CD14-positive monocyte (primary cell): ENCODE results near the gene GLDC. TPM values are rescaled to one million over a fixed set of nuclear protein-coding genes. Genes with fewer than 3 reads are reported as not detected.

Experiments
- DNase-seq, 3 donors: peaks; one replicate each; pipeline ENCODE4 v3.0.0-alpha.2; 2011 to 2022
- H2AFZ ChIP-seq: 2 replicates; pipeline ENCODE4 v1.6.0; 2012; ENCODE audit warnings: mild to moderate bottlenecking, low read depth, low read length, inconsistent platforms; ENCODE audit not compliant: insufficient read depth, poor library complexity, severe bottlenecking
- H3K27ac ChIP-seq, 2 donors: 1 replicate in 1 of 2; 2 replicates in 1 of 2; pipeline ENCODE4 v1.5.1; 2012 to 2013; ENCODE audit warnings: low read length in 2 of 2, control low read depth in 1 of 2, inconsistent platforms in 1 of 2, low read depth in 1 of 2, mild to moderate bottlenecking in 1 of 2
- H3K27me3 ChIP-seq, 2 donors: one replicate each; pipeline versions ENCODE4 v1.6.0 to v1.6.1; 2011 to 2013; ENCODE audit warnings: low read length in 2 of 2; ENCODE audit not compliant: control insufficient read depth in 2 of 2, insufficient read depth in 2 of 2
- H3K36me3 ChIP-seq, 2 donors: replicated peaks in 1 of 2; 1 replicate in 1 of 2; 2 replicates in 1 of 2; pipeline versions ENCODE4 v1.5.1 to v1.6.1; 2012 to 2013; ENCODE audit warnings: low read length in 2 of 2, control low read depth in 1 of 2, inconsistent platforms in 1 of 2, mild to moderate bottlenecking in 1 of 2; ENCODE audit not compliant: insufficient read depth in 2 of 2, control insufficient read depth in 1 of 2
- H3K4me1 ChIP-seq, 2 donors: 1 replicate in 1 of 2; 2 replicates in 1 of 2; pipeline versions ENCODE4 v1.5.1 to v1.6.1; 2012 to 2013; ENCODE audit warnings: low read length in 2 of 2, control low read depth in 1 of 2, inconsistent platforms in 1 of 2, mild to moderate bottlenecking in 1 of 2, moderate library complexity in 1 of 2; ENCODE audit not compliant: insufficient read depth in 2 of 2, control insufficient read depth in 1 of 2
- H3K4me2 ChIP-seq: replicated peaks from 2 replicates; pipeline ENCODE3; 2012; ENCODE audit warnings: low read length, moderate library complexity, mild to moderate bottlenecking; ENCODE audit not compliant: poor library complexity, severe bottlenecking; ENCODE audit errors: extremely low read depth
- H3K4me3 ChIP-seq, 3 experiments: fragments of 200-600 bp in 1 of 3; sonication (generic) in 1 of 3; replicated peaks in 1 of 3; 1 replicate in 2 of 3; 2 replicates in 1 of 3; pipeline ENCODE4 v1.5.1; 2011 to 2013; ENCODE audit warnings: low read length in 3 of 3, mild to moderate bottlenecking in 3 of 3, control low read depth in 2 of 3, low read depth in 2 of 3, inconsistent platforms in 1 of 3, moderate library complexity in 1 of 3
- H3K79me2 ChIP-seq: 2 replicates; pipeline ENCODE4 v1.6.0; 2012; ENCODE audit warnings: mild to moderate bottlenecking, control low read depth, inconsistent platforms, low read length, moderate library complexity; ENCODE audit not compliant: insufficient read depth
- H3K9ac ChIP-seq: 2 replicates; pipeline ENCODE4 v1.6.0; 2017; ENCODE audit warnings: low read length, mild to moderate bottlenecking; ENCODE audit not compliant: insufficient read depth, poor library complexity, severe bottlenecking
- H3K9me3 ChIP-seq, 2 donors: replicated peaks in 1 of 2; 1 replicate in 1 of 2; 2 replicates in 1 of 2; pipeline versions ENCODE4 v1.5.1 to v1.6.1; 2012 to 2013; ENCODE audit warnings: low read length in 2 of 2, control low read depth in 1 of 2; ENCODE audit not compliant: control insufficient read depth in 1 of 2, insufficient read depth in 1 of 2
- H4K20me1 ChIP-seq: 2 replicates; pipeline ENCODE4 v1.6.0; 2012; ENCODE audit warnings: mild to moderate bottlenecking, low read length, control low read depth, moderate library complexity; ENCODE audit not compliant: insufficient read depth
- H3K27ac Mint-ChIP-seq, 7 donors: one replicate each; pipeline ENCODE4 v1.8.0; 2020; ENCODE audit warnings: mild to moderate bottlenecking in 7 of 7, mixed read lengths in 7 of 7, moderate library complexity in 6 of 7, inconsistent platforms in 2 of 7
- H3K27me3 Mint-ChIP-seq, 3 donors: one replicate each; pipeline ENCODE4 v1.8.0; 2021 to 2022; ENCODE audit warnings: low read depth in 3 of 3, mild to moderate bottlenecking in 3 of 3, mixed read lengths in 3 of 3, moderate library complexity in 3 of 3, inconsistent platforms in 1 of 3
- H3K36me3 Mint-ChIP-seq, 2 donors: one replicate each; pipeline ENCODE4 v1.8.0; 2020; ENCODE audit warnings: mixed read lengths in 2 of 2, inconsistent platforms in 1 of 2, mild to moderate bottlenecking in 1 of 2
- H3K4me1 Mint-ChIP-seq: one replicate; pipeline ENCODE4 v1.8.0; 2020; ENCODE audit warnings: mild to moderate bottlenecking, mixed read lengths
- H3K4me3 Mint-ChIP-seq, 2 donors: one replicate each; pipeline ENCODE4 v1.8.0; 2020; ENCODE audit warnings: mild to moderate bottlenecking in 2 of 2, mixed read lengths in 2 of 2, moderate library complexity in 1 of 2
- H3K9me3 Mint-ChIP-seq, 7 donors: one replicate each; pipeline ENCODE4 v1.8.0; 2020 to 2022; ENCODE audit warnings: mixed read lengths in 7 of 7, mild to moderate bottlenecking in 6 of 7, moderate library complexity in 6 of 7, inconsistent platforms in 2 of 7
- WGBS: methylation state at CpG from one replicate; pipeline ENCODE4 v1.1.5; 2013; ENCODE audit warnings: missing lambda C conversion rate; ENCODE audit not compliant: insufficient coverage; 5-methylcytosine and 5-hydroxymethylcytosine counted together
- intact Hi-C, 2 donors: fragments of 100-400 bp; cut with micrococcal nuclease; formaldehyde crosslinking; loops; one replicate each; pipeline versions ENCODE4 v1.15.0 to v1.15.1; 2023
- polyA plus RNA-seq, 3 donors: library from polyadenylated mRNA; depleted of rRNA in 1 of 3; unstranded in 2 of 3; stranded (reverse) in 1 of 3; fragments of 300-500 nt in 2 of 3; fragments of >200 nt in 1 of 3; fragmentation: Illumina TruSeq in 2 of 3; gene quantifications; 1 replicate in 2 of 3; 2 replicates in 1 of 3; pipeline ENCODE4 v1.2.3, GENCODE V29; 2012 to 2021
- TF ChIP-seq, protein P1 (sequence below): fragments of 200-600 bp; IDR thresholded peaks from one replicate; pipeline ENCODE4 v1.8.0; 2022; ENCODE audit warnings: antibody characterized with exemption, mild to moderate bottlenecking

GLDC gene
- polyA plus RNA-seq, 3 donors: not detected

- TF ChIP-seq, protein P1, sequence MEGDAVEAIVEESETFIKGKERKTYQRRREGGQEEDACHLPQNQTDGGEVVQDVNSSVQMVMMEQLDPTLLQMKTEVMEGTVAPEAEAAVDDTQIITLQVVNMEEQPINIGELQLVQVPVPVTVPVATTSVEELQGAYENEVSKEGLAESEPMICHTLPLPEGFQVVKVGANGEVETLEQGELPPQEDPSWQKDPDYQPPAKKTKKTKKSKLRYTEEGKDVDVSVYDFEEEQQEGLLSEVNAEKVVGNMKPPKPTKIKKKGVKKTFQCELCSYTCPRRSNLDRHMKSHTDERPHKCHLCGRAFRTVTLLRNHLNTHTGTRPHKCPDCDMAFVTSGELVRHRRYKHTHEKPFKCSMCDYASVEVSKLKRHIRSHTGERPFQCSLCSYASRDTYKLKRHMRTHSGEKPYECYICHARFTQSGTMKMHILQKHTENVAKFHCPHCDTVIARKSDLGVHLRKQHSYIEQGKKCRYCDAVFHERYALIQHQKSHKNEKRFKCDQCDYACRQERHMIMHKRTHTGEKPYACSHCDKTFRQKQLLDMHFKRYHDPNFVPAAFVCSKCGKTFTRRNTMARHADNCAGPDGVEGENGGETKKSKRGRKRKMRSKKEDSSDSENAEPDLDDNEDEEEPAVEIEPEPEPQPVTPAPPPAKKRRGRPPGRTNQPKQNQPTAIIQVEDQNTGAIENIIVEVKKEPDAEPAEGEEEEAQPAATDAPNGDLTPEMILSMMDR: no peak
- Mint-ChIP-seq H3K27ac (no peak overlapping the region), H3K27me3 (peaks cover 0 to 5% (median 2%) of the 10 kb centered on the region in 3 donors), H3K9me3 (peaks cover 0 to 2% (median 0%) of the 10 kb centered on the region in 7 donors), H3K4me3 (no peak overlapping the region), H3K4me1 (peaks cover 4% of the 10 kb centered on the region), H3K36me3 (no peaks in the 10 kb centered on the region)
- Histone ChIP-seq H2AFZ (no peak overlapping the region), H3K4me1 (peaks cover 3 to 4% of the 10 kb centered on the region in 2 donors), H3K79me2 (no peaks in the 10 kb centered on the region), H3K9me3 (no peaks in the 10 kb centered on the region), H3K36me3 (no peaks in the 10 kb centered on the region), H3K27me3 (no peaks in the 10 kb centered on the region), H4K20me1 (no peaks in the 10 kb centered on the region), H3K27ac (no peak overlapping the region), H3K9ac (no peak overlapping the region), H3K4me3 (no peak overlapping the region), H3K4me2 (no peak overlapping the region)
- WGBS: 77% methylated on average over 4 of the region's 9 CpGs
- intact Hi-C loops: no loop called here
- DNase-seq: no peak
These were observed 87.5 kb downstream of the GLDC start for GRCh38 chr9:6557883-6558616.

- H3K4me1 ChIP-seq: no peaks in the 10 kb centered on the region
- no peaks in the 10 kb centered on the region for H3K9me3 ChIP-seq
- H3K9ac ChIP-seq: no peak overlapping the region
- H2AFZ ChIP-seq: no peak overlapping the region
- no peaks in the 10 kb centered on the region for H3K79me2 ChIP-seq
- no peak for DNase-seq
- H3K4me2 ChIP-seq: no peak overlapping the region
- Mint-ChIP-seq H3K27me3 (peaks cover 0 to 5% (median 2%) of the 10 kb centered on the region in 3 donors), H3K27ac (no peak overlapping the region), H3K9me3 (peaks cover 0 to 2% (median 0%) of the 10 kb centered on the region in 7 donors), H3K4me3 (no peak overlapping the region), H3K4me1 (no peaks in the 10 kb centered on the region), H3K36me3 (no peaks in the 10 kb centered on the region)
- H3K27ac ChIP-seq: no peak overlapping the region
- no peaks in the 10 kb centered on the region for H3K27me3 ChIP-seq
- 100% methylated on average over 1 of the region's 1 CpG for WGBS
- H3K4me3 ChIP-seq: no peak overlapping the region
- TF ChIP-seq, protein P1: no peak
- no peaks in the 10 kb centered on the region for H3K36me3 ChIP-seq
- intact Hi-C loops: no loop called here
- no peaks in the 10 kb centered on the region for H4K20me1 ChIP-seq
These were observed 91.7 kb downstream of the GLDC start for GRCh38 chr9:6553866-6554265.
